BJ (cell line): ENCODE measurements around the gene SENP1. TPM values are rescaled to one million over a fixed set of nuclear protein-coding genes. Genes with fewer than 3 reads are reported as not detected.

Experiments used
- CTCF ChIA-PET: fragments of 350-600 bp; formaldehyde crosslinking; extraction: SDS; loops from one replicate; lab custom pipeline; 2021; ENCODE audit warnings: antibody characterized with exemption, inconsistent platforms; lab: Yijun Ruan, JAX
- POLR2A ChIA-PET: fragments of 300-600 bp; sonication (Branson Sonifier 250); formaldehyde crosslinking; extraction: SDS; loops from one replicate; lab custom pipeline; 2021; ENCODE audit warnings: antibody characterized with exemption; lab: Charles Lee
- DNase-seq: peaks from one replicate; pipeline ENCODE4 v3.0.0-alpha.2; 2011; ENCODE audit warnings: low read depth
- H3K27me3 ChIP-seq: 2 replicates; pipeline ENCODE4 v1.6.0; 2011; ENCODE audit warnings: low read length; ENCODE audit not compliant: control insufficient read depth, insufficient read depth
- H3K36me3 ChIP-seq: 2 replicates; pipeline ENCODE4 v1.5.1; 2011; ENCODE audit warnings: low read length; ENCODE audit not compliant: control insufficient read depth, insufficient read depth
- H3K4me3 ChIP-seq: 2 replicates; pipeline ENCODE4 v1.5.1; 2011; ENCODE audit warnings: low read depth, mild to moderate bottlenecking, control low read depth, low read length
- CTCF ChIP-seq: IDR thresholded peaks from 2 replicates; pipeline ENCODE4 v1.5.1; 2011; ENCODE audit warnings: low read depth, mild to moderate bottlenecking, control low read depth, inconsistent platforms, low read length, moderate library complexity; ENCODE audit not compliant: insufficient read depth
- polyA plus RNA-seq: library from polyadenylated mRNA; depleted of rRNA; stranded (reverse); fragments of >200 nt; gene quantifications from 2 replicates; pipeline ENCODE4 v1.2.3, GENCODE V29; 2011

Gene SENP1
- polyA plus RNA-seq, 1 experiment: 10.3 TPM

GRCh38 chr12:48040354-48040753 lies 65.5 kb downstream of the SENP1 start:
- Histone ChIP-seq H3K4me3 (no peak overlapping the region), H3K36me3 (peaks cover 3% of the 10 kb centered on the region), H3K27me3 (no peaks in the 10 kb centered on the region)
- TF ChIP-seq CTCF: no peak
- DNase-seq: no peak
- CTCF ChIA-PET: interaction anchor here (1.7 kb wide), 1 partner anchor 11 kb away, joined by 4 read pairs; no protein-coding TSS in a partner anchor
- POLR2A ChIA-PET: no interaction called here

- H3K4me3 ChIP-seq: no peak overlapping the region
- TF ChIP-seq CTCF: no peak
- CTCF ChIA-PET: no interaction called here
- H3K27me3 ChIP-seq: no peaks in the 10 kb centered on the region
- no peaks in the 10 kb centered on the region for H3K36me3 ChIP-seq
- POLR2A ChIA-PET: no interaction called here
- no peak for DNase-seq
Measured at GRCh38 chr12:48039151-48039550, 66.7 kb downstream of the SENP1 start.

- ChIA-PET CTCF (no interaction called here), POLR2A (no interaction called here)
- no peak for TF ChIP-seq CTCF
- no peak overlapping the region for H3K4me3 ChIP-seq
- H3K36me3 ChIP-seq: no peaks in the 10 kb centered on the region
- no peak for DNase-seq
- H3K27me3 ChIP-seq: peaks cover 2% of the 10 kb centered on the region; the same call in 1 of the 2 replicates
Measured at GRCh38 chr12:48038085-48038484, 67.8 kb downstream of the SENP1 start.

- ChIA-PET POLR2A (no interaction called here), CTCF (interaction anchor here (0.9 to 1.0 kb wide), 2 partner anchors 24 to 35 kb away, joined by 3 read pairs; no protein-coding TSS in a partner anchor)
- TF ChIP-seq CTCF: no peak
- DNase-seq: no peak
- H3K4me3 ChIP-seq: no peak overlapping the region
- no peaks in the 10 kb centered on the region for H3K36me3 ChIP-seq
- peaks cover 2% of the 10 kb centered on the region; the same call in 1 of the 2 replicates for H3K27me3 ChIP-seq
Measured at GRCh38 chr12:48037267-48037915, 68.5 kb downstream of the SENP1 start.

GRCh38 chr12:48036818-48037217 lies 69.1 kb downstream of the SENP1 start:
- no peak for DNase-seq
- CTCF ChIA-PET: interaction anchor here (0.9 to 1.8 kb wide), 3 partner anchors 25 to 74 kb away, joined by 3 to 5 read pairs (median 3); partner anchors contain the start of gene TMEM106C
- no peaks in the 10 kb centered on the region for H3K36me3 ChIP-seq
- TF ChIP-seq CTCF: no peak
- POLR2A ChIA-PET: no interaction called here
- H3K27me3 ChIP-seq: peaks cover 2% of the 10 kb centered on the region; the same call in 1 of the 2 replicates
- no peak overlapping the region for H3K4me3 ChIP-seq
